GM21360 (cell line): ENCODE data around the gene PLAU.
"Not testable (repeated sequence)": the region's sequence is repeated elsewhere in the genome, so short reads cannot be mapped to it uniquely, and the experiment has no call there.

Experiments
- ATAC-seq: cut with Tn5 transposase; IDR thresholded peaks from one replicate; pipeline ENCODE4 v1.9.1; 2021; ENCODE audit warnings: mild to moderate bottlenecking, moderate library complexity; ENCODE audit not compliant: unreplicated experiment

Gene PLAU

DNA sequence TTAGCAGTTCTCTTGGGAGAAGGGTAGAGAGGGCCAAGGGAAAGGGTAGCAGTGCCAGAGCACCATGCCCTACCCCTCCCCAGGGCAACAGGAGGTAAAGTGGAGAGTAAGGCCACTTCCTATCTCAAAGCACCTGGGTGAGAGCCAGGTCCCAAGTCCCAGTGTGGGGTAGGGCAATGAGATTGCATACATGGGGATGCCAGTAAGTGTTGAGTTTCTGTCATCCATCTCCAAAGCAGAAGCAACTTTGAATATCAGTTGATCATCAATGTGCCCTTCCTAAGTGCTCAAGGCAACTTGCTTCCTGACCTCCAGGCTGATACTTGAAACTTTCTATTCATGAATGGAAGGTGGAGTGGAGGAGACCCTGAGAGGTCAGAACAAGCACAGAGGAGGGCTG is 34.4 kb upstream of the PLAU start:
- ATAC-seq: no peak

DNA sequence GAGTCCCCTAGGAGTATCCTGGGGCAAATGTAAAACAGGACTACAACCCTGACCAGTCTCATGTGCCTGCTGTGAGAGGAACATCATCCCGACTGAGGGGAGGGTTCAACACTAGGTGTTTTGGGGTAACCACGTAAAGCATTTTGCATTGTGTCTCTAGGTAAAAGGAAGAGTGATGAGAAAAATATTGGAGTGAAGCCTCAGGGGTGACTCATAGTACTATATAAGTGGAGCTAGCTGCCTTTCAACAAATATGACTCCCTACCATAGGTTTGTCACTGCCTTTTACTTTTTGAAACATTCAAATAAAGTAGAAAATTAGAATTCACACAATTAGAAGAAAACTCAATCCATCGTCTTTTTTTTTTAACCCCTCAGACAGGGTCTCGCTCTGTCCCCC is 34.0 kb upstream of the PLAU start:
- no peak for ATAC-seq

DNA sequence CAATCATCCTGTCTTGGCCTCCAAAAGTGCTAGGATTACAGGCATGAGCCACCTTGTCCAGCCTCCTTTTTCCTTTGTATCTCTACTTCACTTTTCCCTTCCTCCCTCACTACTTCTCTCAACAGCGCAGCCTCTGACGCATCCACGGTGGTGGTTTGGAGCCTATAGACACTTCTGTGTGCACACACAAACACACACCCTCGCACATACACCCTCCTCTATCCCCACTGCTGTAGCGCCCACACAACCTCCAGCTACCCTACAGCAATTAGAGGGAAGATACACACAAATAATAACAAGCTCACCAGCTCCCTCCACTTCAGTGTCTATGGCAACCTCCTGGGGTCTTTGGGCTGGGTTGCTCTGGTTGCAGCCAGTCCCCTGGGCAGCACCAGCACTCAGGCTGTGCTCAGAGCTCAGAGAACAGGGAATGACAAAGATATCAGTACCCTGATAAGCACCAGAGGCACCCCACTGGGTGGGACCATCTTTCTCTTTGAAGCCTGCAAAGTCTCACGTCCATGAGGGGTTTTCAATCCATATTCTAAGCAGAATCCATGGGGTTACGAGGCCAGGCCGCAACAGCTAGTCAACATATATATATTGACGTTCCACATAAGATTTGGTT is 33.3 kb upstream of the PLAU start:
- no peak for ATAC-seq

DNA sequence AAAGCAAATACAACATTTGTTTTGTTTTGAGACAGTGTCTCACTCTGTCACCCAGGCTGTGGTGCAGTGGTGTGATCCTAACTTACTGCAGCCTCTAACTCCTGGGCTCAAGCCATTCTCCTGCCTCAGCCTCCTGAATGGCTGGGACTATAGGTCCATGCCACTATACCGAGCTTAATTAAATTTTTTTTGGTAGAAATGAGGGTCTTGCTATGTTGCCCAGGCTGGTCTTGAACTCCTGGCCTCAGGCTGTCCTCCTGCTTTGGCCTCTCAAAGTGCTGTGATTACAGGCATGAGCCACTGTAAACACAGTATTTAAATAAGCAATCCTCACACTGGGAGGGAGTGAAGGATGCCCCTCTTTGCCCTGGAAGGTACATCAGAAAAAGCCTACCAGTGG is 32.6 kb upstream of the PLAU start:
- no peak for ATAC-seq

DNA sequence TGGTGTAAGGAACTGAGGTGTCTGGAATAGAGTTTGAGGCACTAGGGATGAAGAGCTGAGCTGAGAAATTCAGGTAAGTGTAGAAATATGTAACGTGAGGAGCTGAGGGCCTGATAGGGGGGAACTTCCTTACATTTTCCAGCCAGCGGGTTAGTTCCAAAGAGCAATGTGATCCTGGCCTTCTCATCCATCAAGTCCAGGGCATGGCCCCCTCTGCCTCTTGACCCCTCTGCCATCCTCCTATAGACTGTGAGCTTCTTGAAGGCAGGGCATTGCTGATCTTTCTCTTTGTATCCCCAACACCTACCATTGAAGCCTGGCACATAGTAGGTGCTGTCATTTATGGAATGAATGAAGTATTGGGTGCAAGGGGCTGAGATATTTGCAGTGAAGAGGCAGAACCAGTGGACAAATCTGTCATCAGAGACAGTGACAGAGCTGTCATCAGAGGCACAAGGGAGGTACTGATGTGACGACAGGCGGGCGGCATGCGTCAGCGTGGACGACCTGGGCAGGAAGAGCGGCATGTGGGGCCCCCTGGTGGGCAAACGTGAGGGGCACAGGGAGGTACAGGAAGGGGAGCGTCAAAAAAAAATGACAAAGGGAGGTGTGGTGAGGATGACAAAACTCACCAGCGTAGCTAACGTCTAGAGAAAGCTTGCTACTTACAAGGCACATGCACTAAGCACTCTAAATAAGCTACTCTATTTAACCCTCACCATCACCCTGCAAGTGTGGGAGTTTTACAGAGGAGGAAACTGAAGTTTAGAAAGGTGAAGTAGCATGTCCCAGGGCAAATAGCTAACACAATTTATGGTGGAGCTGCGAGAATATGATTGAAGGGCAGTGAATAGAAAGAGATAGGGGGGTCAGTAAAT is 31.4 kb upstream of the PLAU start:
- ATAC-seq: peak; percentile 78

DNA sequence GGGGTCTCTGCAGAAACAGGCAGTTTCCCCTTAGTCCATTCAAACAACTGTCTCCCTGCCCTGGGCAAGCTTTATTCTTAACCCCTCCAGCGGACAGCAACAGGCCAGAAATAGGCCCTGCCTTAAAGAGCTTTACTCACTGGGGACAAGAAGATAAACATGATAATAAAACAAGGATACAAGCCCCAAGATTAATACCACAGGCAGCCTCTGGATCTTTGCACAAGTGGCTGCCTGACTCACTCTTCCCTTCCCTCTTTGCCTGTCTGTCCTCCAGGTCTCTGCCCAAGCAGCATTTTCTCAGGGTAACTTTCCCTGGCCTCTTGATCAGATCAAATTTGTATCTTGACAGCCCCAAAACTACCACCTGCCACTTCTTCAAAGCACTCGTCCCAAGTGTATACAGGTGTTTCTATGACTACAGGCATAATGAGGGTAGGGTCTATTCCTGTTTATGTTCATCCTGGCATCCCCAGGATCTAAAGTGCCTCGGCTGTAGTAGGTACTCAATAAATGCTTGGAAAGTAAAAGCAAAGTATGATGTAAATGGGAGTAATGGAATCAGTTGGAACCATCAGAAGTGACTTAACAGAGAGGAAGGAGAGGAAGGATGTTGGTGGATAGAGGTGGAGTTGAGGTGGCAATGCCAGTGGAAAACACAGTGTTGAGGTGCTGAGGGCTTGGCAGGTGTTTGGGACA is 29.6 kb upstream of the PLAU start:
- no peak for ATAC-seq

DNA sequence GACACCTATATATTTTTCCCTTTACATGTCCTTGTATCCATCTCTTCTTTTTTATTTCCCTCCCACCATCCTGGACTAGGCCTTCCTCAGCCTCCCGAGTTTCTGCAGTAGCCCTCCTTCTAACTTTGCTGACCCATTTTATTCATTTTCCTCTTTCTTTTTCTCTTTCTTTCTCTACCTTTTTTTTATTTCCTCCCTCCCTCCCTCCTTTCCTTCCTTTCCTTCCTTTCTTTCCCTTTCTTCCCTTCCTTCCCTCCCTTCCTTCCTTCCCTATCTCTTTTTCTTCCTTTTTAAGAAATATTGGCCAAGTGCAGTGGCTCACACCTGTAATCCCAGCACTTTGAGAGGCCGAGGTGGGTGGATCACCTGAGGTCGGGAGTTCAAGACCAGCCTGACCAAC is 26.9 kb upstream of the PLAU start:
- no peak for ATAC-seq

DNA sequence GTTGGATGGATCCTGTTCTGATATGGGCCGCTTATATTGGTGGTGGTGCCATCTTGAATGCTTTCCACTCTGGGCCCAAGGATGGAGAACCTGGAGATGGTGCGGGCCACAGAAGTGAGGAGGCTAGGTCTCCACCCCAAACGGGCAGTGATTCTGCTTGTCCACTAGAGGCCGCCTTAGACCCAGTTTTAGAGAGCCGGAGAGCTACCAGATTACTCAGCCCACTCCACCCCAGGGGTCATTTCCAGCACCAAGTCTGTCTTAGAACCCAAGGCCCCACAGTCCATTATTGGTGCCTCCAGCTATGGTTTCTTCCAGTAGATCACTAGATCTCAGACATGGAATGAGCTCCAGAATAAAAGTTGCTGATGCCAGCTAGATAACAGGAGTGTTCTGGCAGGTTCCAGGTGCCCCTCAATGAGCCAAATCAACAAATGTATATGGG is 24.8 kb upstream of the PLAU start:
- no peak for ATAC-seq

DNA sequence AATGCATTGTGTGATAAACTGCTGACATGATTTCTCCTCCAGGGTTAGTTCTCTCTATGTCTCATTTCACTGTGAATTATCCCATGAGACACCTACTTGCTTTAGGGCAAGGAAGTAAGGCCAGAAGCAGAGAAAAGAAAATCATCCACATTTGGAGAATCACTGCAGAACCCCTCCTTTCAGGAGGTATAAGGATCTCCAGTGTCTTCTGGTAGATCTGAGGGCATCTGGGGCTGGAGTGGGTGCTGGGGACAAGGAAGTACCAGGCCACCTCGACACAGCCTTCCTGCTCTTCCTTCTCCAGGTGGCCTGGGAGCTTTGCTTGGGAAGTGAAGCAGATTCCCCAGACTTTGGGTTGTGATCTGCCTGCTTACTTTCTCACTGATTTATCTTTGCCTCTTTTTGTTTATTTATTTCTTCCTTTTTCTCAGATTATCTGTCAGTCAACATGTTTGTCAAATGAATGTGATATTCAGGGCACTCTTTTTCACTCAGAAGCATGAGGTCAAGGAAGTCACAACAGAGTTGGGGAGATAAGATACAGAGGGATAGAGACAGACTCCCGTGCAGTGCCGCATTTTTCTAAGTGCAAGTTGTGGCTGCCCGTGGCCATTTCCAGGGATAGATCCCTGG is 24.2 kb upstream of the PLAU start:
- no peak for ATAC-seq

DNA sequence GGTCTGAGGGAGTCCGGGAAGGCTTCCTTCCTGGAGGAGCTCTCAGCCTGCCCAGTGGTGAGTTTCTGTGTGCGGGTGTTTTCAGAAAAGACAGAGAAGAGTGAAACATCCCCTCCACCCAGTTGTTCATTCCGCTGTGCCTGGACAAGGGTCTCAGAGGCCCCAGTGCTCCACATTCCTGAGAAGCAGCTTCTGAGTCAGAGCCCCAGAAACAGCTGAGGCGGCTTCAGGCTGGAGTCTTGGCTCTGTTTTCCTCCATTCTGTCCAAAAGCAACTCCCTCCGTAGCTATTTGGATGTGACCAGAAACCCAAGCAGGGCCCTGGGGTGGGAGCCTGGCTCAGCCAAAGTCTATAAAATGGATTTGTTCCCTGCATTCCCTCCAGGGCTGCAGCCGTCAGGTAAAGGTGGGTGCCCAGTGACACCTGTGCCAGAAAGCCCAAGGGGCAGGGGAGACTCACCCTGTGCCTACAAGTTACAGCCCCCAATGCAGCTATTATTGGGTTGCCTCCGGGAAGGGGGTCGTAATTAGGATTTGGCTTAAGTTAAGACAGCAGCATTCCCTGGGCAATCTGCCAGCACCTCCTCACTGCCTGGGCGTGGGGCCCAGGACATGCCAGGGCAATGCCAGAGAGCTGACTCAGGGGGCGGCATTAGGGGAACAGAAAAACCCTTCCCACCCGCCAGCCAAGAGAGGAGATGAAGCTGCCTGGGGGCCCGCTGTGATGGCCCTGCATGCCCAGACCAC is 23.5 kb upstream of the PLAU start:
- no peak for ATAC-seq

DNA sequence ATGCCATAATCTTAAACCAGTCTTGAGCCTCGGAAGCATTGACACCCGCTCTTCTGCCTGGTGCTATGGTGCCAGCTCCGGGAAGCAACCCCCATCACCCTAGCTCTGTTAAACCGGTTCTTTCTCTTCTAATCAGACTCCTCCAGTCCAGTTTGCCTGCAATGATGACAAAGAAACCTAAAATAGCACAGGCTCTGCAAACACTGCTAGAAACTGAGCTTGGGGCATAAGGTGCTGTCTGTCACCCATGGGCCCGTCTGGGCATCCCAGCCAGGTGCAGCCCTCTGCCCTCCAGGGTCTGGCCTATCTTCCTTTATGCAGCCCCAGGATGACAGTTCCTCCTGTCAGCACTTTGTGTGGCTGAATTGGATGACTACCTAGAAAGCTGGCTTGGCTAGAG is 22.4 kb upstream of the PLAU start:
- no peak for ATAC-seq

DNA sequence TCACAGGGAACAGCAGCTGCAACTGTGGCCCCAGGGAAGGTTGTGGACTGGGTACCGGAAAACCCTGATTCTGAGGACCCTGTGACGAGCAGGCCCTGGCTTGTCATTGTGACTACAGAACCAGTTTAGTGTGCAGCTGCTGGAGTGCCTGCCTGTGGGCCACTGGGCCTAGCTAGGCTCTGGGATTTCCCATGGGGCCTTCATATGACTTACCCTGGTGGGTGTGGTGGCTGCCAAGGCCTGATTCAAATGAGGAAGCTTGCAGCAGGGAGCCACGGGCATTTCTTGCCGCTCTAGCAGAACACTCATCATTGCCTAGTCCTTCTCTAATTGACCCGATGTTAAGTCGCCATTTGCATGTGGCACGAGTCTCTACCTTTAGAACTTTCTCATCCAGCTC is 21.9 kb upstream of the PLAU start:
- no peak for ATAC-seq

DNA sequence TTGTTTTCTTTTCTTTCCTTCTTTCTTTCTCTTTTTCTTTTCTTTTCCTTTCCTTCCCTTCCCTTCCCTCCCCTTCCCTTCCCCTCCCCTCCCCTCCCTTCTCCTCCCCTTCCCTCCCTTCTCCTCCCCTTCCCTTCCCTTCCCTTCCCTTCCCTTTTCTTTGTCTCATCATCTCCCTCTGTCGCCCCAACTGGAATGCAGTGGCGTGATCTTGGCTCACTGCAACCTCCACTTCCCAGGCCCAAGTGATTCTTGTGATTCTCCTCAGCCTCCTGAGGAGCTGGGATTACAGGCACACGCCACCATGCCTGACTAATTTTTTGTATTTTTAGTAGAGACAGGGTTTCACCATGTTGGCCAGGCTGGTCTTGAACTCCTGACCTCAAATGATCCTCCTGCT is 21.5 kb upstream of the PLAU start:
- ATAC-seq: not testable (repeated sequence)

DNA sequence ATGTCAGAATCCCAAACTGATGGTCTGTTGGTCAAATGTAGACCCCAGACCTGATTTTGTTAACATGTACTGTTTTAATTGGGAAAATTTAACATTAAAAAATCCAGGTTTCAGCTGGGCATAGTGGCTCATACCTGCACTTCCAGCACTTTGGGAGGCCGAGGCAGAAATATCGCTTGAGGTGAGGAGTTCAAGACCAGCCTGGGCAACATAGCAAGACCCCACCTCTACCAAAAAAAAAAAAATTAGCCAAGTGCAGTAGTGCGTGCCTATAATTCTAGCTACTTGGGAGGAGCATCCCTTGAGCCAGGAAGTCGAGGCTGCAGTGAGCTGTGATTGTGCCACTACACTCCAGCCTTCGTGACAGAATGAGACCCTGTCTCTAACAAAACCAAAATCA is 20.7 kb upstream of the PLAU start:
- ATAC-seq: no peak

DNA sequence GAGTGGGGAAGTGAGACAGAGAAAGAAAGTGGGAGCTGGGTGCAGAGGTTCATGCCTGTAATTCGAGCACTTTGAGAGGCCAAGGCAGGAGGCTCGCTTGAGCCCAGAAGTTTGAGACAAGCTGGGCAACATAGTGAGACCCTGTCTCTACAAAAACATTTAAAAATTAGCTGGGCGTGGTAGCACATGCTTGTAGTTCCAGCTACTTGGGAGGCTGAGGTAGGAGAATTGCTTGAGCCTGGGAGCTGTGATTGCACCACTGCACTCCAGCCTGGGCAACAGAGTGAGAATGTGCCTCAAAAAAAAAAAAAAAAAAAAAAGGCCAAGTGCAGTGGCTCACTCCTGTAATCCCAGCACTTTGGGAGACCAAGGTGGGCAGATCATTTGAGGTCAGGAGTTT is 20.1 kb upstream of the PLAU start:
- not testable (repeated sequence) for ATAC-seq

DNA sequence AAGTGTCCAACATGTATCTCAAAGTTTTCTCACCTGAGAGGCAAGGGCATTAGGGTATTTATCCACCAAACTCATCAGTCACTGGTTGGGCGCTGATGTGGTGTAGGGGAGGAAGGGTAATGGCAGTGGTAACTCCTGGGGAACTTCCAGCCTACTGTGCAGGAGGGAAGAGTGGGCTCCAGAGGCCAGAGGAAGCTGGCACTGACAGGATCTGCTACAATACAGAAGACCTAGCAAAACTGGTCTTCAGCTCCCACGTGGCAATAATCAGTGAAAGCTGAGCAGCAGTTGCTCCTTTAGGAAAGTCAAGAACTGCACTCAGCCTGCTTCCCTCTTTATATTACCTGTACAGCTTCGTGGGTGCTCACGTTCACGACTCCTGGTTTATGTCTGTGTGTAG is 19.4 kb upstream of the PLAU start:
- ATAC-seq: no peak

DNA sequence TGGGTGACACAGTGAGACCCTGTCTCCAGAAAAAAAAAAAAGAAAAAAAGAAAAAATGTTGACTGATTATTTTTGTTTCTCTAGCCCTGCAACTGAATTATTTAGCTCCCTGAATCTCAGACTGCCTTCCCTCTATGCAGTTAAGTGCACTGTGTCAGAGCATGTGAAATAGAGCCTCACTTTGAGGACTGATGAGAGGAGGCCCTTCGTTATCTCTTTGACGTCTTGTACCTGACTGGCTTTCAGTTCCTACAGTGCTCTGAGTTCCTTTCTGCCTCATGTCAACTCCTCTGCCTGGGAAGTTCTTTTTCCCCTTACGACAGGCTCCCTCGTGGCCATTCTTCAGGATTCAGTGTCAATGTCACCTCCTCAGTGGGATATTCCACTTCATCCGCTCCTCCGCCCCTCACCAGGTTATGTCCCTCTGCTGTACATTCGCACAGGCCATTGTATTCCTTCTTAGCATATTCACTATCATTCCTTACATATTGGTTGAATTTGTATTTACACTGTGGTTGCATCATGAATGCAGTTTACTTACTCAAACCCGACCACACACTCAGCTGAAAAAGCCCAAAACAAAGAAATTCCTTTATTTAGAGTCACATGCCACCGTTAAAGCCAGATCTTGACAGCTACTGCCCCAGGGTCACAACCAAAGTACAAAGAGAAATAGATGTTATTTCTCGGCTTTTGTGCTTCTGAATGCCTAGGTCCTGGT is 18.5 kb upstream of the PLAU start:
- ATAC-seq: no peak

DNA sequence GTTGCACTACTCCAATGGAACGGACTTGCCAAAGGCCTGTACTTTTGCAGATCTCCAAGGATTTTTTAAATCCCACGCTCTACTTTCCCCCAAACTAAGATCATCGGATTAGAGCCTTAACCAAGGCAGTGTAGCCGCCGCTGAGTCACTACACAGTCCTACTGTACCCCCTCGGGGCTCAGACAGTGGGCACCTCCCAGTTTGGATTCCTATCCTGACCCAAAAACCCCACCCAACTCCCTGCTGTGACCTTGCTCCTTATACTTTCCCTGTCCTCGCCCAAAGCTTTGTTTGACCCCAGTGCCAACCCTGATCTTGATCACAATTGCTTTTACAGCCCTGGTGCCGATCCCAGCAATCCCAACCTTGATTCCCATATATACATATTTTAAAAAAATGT is 17.5 kb upstream of the PLAU start:
- no peak for ATAC-seq

DNA sequence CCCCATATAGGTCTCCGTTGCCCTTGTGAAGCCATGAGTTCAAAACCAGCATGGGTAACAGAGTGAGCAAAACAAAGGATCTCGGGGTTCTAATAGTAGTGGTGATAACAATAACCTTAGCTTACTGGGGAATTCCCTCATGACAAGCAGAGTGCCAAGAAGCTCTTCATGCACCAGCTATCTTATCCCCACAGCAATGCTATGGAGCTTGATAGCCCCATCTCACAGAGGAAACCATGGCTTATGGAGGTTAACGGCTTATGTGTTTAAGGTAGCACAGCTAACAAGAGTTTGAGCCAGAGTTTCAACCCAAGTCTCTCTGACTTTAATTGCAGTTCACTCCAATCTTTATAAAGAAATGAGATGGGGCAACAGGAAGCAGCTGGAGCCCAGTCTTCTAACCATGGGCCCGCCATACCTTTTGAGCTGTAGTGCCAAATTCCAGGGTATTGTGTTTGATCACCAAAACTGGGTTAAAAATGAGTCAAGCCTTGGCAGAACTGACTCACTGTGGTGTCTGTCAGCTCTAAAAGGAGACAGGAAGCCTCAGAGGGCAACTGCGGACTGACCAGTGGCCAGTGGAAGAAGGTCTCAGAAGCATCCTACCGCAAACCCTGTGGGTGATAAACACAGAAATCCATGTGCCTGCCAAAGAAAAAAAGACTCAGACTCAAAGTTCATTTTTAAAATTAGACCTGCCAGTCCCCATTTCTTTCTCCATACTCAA is 16.5 kb upstream of the PLAU start:
- no peak for ATAC-seq
